Measurements from ENCODE around the gene DOCK4.
"Not testable (repeated sequence)": the region's sequence is repeated elsewhere in the genome, so short reads cannot be mapped to it uniquely, and the experiment has no call there.

Gene DOCK4

DNA sequence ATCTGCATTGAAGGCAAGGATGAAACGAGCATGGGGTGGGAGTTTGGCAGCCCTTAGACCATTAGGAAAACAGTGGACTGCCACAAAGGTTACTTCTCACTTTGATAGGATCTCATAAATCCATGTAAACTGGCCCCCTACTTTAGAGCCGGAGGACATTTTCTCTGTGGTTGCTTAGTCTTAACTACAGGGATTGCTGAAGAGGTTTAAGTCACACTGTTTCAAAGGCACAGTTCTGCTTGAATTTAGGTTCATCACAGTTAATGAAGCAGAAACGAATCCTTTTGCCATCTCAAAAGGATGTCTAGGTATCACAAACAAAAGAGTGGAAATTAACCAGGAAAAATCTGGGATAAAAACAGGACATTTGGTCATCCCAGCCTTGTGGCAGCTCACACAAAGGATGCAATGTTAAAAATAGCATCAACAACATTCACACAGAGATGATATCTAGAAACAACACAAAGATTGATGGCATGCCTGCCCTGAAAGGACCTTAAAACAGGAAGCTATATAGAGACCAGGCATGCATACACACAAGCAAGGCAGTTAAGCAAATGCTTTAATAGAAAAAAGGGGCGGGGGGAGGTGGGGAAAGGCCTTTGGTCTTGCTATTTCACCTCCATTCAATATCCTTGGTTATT is 74.0 kb downstream of the DOCK4 start:
- DNase-seq (ENCODE audit: low read depth) = no peak

DNA sequence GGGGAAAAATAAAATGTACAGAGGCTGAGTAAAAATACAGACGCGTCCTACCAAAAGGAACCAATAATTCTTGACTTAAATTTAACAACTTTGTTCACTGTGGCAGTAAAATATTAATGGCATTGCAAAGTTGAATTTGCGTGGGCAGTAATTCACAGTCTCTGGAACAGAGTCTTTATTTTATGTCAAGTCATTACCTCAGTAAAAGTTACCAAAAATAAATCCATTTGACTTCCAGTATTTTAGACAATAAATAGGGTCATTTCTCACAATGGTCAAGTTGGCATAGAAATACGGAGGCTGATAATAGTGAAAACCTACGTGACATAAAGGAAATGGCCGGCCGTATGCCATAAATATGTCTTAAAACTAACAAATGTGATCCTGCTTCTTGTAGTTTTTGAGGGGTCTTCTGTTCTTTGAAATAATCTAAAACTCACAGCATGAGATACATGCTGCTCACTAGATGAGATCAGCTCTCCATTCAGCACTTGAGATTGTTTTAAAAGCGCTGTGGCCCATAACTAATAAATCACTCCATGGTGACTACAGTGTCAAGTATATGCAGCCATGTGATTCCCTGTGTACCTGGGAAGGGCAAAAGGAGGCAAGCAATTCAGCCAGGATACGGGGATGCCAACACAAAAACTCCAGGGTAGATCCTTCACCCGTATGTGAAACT is 75.3 kb downstream of the DOCK4 start:
- no peak for DNase-seq (ENCODE audit: low read depth)

DNA sequence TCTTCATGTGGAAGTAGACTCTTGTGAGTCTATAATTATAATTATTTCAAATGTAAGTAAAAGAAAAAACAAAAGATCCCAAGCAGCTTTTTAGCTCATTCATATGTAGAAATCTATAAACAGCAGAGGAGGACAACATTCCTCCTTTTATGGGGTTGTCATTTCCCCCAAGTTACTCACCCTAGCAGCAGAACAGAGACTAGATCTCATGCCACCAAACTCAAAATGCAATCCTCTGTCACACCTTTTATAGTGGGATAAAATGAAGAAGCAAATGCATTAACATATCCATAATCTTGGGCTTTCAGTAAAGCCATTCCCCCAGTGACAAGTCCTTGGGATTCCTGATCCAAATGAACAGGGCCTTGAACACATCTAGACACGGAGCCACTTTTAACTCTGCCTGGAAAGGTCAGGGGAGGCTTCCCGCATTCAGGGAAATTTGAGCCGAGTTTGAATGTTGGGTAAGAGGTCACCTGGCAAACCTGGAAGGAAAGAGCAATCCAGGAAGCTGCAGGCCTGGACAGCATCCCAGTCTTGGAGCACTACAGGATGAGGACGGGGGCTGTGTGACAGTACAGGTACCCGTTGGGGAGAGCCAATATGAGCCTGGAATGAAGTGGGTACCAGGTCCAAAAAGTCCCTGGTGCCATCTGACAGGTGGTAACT is 76.4 kb downstream of the DOCK4 start:
- no peak for DNase-seq (ENCODE audit: low read depth)

DNA sequence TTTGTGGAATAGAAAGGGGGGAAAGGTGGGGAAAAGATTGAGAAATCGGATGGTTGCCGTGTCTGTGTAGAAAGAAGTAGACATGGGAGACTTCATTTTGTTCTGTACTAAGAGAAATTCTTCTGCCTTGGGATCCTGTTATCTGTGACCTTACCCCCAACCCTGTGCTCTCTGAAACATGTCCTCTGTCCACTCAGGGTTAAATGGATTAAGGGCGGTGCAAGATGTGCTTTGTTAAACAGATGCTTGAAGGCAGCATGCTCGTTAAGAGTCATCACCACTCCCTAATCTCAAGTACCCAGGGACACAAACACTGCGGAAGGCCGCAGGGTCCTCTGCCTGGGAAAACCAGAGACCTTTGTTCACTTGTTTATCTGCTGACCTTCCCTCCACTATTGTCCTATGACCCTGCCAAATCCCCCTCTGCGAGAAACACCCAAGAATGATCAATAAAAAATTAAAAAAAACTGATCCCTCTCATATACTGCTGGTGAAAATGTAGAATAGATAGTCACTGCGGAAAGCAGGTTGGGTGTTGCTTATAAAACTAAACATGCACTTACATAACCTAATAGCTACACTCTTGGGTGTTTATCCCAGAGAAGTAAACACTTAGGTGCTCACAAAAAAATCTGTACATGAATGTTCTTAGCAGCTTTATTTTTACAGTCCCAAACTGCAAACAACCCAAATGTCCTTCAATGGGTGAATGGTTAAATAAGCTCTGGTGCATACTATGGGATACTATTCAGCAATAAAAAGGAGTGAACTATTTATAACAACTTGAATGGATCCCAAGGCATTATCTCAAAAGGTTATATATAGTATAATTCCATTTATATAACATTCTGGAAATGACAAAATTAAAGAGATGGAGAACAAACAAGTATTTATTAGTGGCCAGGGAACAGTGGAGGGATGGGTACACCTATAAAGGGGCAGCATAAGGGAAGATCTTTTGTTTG is 77.5 kb downstream of the DOCK4 start:
- DNase-seq (ENCODE audit: low read depth) = not testable (repeated sequence)

DNA sequence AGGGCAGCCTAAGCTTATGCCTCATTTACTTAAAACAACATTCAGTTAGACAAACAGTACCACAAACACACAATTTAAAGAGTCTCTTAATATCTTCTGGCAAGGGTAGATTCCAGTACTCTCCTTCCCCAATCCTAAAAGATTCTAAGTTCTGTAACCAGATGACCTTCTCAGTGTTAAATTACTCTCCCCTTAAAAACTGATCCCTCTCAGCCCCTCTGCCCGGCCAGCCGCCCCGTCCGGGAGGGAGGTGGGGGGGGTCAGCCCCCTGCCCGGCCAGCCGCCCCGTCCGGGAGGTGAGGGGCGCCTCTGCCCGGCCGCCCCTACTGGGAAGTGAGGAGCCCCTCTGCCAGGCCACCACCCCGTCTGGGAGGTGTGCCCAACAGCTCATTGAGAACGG is 78.2 kb downstream of the DOCK4 start:
- not testable (repeated sequence) for DNase-seq (ENCODE audit: low read depth)

DNA sequence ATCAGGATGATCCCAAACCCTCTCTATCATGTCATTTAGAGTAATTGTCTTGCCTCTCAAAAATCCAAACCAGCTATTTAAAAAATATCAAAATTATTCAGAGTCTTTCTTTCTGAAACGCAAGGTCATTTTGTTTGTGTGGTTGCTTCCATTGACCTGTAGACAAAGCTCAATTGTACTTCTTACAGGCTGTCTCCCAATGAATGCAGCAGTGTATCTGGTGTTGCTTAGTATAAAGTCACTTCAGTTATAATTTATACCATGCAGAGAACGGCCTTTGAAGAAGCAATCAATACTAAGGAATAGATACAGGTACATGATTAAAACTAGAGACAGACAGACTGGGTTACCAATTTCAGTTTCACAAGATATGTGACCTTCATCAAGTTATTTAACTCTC is 80.9 kb downstream of the DOCK4 start:
- DNase-seq (ENCODE audit: low read depth) = no peak

DNA sequence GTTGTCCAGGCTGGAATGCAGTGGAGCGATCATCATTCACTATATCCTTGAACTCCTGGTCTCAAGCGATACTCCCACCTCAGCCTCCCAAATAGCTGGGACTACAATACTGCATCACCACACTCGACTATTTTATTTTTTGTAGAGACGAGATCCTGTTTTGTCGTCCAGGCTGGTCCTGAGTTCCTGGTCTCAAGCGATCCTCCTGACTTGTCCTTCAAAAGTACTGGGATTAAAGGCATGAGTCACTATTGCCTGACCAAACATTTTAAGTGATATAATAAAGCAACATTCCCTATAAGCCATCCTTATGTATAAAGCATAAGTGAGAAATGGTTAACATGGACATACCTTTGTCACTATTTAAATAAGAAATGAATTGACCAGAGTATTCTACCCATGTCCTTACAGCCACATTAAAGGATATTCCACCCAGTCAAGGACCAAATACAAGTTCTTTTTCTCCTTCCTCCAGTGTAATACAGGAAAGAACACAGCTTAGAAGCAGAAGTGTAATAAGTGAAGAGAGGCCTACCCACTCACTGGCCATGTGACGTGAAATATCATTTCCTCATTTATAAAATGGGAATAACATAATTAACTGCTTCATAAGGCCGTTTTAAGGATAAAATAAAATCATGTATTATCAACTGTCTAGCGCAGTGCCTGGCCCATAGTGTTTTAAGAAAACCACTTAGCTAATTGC is 82.0 kb downstream of the DOCK4 start:
- DNase-seq (ENCODE audit: low read depth) = no peak

DNA sequence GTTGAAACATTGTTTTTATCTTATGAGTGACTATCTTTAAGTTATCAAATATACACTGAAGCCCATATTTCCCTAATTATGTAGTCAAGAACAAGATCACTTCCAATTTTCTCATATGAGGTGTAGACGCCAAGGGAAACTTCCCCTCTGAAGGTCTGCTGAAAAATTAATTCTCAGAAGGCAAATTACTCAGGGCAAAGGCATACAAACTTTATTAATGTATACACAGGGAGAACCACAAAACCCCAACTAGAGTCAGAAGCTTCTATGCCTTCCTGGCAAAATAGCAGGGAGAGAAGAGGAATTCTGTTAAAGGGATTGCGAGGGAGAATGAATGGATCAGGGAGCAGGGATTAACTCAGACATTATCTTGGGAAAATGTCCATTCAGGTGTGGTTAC is 83.4 kb downstream of the DOCK4 start:
- no peak for DNase-seq (ENCODE audit: low read depth)

DNA sequence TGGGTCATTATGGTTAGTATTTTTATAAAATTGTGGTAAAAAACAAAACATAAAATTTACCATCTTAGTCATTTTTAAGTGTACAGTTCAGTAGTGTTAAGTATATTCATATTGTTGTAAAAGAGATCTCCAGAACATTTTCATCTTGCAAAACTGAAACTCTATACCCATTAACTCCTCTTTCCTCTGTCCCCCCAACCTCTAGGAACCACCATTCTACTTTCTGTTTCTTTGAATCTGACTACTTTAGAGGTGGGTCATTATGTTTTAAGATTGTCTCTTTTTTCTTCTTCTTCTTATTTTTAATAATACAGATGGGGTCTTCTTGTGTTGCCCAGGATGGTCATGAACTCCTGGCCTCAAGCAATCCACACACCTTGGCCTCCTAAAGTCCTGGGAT is 84.1 kb downstream of the DOCK4 start:
- no peak for DNase-seq (ENCODE audit: low read depth)

DNA sequence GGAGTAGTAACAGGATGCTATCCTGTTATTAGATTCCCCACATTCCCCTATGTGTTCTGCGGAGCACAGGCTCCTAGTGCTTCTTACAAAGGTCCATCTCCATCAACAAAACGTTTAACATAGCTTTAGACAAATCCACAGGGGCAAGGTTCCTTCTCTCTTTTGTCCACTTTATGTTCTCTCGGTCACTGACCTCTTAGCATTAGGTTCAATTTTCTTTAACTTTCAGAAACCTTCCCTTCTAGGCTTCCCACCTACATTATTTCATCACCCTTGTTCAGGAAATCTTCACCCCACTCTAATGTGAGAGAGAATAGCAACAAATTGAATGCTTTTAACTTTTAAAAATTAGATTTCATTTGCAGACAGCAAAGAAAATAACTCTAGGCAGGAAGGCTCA is 84.9 kb downstream of the DOCK4 start:
- no peak for DNase-seq (ENCODE audit: low read depth)

DNA sequence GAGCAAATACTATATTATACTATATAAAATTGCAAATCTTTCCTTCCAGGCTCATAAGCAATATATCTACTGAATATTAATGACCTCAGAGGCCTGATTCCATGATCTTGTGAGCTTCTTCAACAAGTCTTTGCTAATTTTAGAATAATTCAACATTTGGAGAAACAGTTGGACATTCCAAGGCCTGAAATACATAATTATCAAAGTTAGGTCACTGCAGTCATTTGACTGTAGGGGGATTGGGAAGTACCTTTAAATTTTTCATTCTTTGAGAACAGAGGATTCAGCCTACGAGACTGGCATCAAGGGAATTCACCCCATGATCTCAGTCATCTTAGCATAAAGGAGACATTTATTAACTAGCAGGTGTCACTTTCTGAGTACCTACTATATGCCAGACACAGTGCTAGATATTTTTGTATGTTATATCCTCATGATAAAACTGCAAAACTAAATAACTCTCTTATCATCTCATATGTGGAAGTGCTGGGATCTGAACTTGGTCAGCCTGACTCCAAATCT is 85.4 kb downstream of the DOCK4 start:
- DNase-seq (ENCODE audit: low read depth) = no peak

DNA sequence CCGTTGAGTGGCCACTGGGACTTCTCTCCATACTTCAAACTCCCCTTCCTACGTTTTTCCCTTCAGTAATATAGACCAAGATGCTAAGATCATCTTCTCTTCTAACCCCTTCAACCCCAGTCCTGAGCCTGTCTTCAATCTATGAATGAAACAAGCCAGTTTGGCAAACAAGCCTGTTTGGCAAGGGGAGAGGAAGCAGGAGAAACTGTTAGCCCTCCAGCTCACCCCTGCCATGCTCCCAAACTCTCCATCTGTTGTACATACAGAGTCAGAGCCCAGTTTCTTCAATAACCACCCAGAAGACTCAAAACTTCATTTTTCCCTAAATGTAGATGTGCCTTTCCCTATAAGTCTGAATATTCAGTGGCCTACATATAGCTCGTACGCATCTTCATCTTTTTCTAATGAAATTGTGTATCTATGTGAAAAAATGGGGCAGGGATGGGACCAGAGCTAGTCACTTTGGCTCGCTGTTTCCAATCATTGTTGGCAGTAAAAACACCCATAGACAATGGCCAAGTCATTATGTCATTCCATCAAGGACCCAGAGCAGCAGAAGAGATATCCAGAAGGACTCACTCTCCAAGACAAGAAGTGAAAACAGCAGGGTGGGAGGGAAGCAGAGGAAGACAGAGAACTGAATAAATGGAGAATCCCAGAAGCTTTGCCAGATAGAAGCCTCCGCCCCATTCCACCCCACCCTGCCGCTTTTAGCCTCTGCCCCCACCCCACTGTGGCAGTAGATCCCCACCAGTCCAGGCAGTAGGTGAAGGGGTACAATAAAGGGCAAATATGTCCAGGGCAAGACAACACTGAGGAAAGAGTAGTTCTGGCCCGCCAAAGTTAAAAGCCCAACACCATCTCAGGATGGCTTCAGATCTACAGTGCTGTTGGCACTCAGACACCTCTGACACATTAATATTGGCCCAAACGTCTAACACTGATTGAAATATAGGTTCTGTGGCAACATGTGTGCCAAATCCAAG is 87.3 kb downstream of the DOCK4 start:
- DNase-seq (ENCODE audit: low read depth) = no peak

DNA sequence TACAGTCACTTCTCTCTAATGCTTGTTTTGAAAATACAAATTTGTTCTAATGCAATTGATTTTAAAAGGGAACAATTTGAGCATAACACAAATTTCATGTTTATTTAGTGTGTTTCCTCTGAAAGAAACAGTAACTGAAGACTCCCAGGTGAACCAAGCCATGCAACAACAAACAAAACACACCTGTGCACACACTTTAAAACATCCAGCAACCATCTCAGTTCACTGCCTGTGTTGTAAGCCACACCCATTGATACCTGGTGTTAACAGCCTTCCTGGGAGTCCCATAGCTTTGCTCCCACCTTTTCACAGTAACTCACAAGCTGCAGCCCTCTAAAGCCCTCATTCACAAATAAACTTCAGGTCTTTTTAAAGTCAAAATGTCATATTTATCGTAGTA is 89.3 kb downstream of the DOCK4 start:
- DNase-seq (ENCODE audit: low read depth) = no peak

DNA sequence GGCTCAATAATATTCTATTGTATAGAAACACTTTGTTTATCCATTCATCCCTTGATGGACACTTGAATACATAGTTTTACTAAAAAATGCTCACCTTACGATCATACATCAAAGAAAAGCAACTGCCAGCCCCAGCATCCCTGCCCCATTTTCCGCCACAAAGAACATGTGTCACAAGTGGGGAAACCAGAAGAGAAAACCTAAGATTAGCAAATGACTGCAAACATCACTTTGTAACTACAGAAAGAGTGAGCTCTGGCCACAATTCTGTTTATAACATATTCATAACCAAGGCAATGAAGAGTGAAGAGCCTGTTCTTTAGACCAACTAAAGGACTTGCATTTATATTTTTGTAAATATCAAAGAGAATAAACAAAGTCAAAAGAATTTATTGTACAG is 89.8 kb downstream of the DOCK4 start:
- DNase-seq (ENCODE audit: low read depth) = no peak

DNA sequence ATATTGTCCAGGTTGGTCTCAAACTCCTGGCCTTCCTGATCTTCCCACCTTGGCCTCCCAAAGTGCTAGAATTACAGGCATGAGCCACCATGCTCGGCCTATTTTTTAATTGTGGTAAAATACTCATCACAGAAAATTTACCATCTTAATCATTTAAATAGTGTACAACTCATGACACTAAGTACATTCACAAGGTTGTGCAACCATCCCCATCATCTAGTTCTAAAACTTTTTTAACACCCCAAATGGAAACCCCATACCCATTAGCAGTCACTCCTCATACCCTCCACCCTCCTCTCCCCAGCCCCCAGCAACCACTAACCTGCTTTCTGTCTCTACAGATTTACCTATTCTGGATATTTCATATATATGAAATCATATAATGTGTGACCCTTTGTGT is 90.3 kb downstream of the DOCK4 start:
- no peak for DNase-seq (ENCODE audit: low read depth)

DNA sequence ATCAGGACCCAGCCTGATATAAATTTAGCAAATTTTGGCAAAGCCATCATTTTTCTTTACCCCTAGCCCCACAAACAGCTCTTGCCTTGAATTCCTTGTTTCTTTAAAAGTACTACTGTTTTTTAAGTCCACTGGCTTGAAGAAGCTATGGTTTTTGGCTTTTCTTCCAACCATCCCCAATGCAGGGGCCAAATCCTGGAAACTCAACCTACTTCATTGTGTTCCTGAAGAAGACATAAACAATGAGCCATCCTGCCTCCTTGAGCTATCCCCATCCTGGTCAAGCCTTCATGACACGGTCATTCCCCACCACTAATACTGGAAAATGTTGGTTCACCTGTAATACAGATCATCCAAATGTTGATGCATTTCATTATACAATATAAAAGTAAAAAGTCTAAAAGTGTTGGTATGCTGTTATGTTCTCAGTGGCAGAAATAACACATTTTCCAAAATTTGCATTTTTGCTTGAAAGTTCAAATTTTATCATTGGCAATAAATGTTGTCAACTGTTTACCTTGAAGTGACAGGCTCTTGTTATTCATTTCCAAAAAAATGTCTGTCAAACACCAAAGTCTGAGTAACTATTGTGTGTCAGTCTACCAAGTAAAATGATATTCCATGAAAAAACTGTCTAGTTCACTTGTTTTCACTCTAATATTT is 92.2 kb downstream of the DOCK4 start:
- no peak for DNase-seq (ENCODE audit: low read depth)

DNA sequence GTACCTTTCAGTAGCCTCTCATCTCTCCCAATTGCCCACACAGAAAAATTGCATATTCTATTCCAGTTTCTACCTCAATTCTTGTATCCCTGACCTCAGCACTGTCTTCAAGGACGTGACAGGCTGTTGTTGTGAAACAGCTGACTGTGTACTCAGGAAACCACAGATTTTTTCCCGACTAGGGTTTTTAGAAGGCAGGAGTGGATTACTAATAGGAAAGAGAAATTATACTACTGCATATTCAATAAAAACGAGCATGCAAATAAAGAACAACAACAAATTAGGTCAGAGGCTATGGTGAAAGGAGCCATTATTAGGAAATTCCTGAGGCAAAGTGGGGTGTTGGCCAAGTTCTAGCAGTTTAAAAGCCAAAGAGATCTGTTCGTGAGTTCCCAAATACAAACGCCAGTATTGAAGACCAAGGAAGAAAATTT is 93.4 kb downstream of the DOCK4 start:
- no peak for DNase-seq (ENCODE audit: low read depth)

DNA sequence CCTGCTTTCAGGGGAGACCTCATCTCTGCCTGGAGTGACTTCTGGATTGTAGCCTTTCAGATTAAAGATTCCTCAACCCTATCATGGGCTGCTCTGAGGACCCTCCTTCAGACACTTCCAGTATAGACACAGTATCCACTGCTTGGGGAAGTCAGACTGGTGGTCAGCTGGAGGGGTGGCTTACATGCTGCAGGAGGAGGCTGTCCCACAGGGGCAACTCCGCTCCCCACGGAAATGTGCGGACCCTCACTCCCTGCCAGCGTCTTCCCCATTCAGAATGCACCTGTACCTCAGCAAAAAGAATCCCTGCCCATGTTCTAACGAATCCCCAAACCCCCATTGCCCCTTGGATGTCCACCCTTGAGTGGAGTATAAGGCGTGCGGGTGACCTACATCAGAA is 95.5 kb downstream of the DOCK4 start:
- DNase-seq (ENCODE audit: low read depth) = no peak

DNA sequence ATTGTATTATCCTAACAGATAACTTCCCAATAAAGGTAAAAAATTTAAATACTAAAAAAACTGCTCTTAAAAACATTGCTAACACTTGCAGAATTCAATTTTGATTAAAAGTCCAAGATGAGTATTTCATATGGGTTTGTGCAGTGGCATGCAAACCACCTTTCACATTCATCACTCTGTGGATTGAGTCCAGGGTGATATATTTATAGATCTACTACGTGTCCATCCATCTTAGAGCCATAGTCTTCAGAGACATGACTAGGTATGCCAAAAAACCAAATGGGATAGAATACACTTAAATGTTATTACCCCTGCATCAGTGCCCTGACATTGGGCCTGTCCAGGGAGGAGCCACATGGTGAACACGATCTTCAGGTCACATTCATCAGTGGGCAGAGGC is 96.0 kb downstream of the DOCK4 start:
- no peak for DNase-seq (ENCODE audit: low read depth)

DNA sequence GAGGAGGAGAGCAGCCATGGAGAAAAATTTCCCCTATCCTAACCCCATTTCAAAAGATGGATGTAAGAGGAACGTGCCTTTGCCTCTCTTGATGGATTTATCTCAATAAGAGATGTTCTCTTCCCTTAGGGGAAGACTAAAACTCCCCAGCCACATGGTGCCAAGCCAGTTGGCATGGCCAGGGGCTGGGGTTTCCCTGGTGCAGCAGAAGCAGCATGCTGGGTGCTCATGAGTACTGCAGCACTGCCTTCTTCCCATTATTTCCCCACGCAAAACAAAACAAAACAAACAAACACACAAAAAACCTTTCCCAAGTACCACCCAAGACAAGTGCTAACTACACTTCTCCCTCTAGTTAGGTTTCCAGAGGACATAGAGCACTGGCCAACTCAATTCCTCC is 97.2 kb downstream of the DOCK4 start:
- DNase-seq (ENCODE audit: low read depth) = no peak

All from activated gamma-delta T cell treated with anti-CD3 and anti-CD28 coated beads, Interleukin-2, amount 50 U/mL, for 16 hours (primary cell).